SK-N-SH (cell line): ENCODE data around the gene RAB8A. TPM values are rescaled to one million over a fixed set of nuclear protein-coding genes. Genes with fewer than 3 reads are reported as not detected.

Source experiments
- CTCF ChIA-PET: fragments of 300-600, 350-600 bp; formaldehyde crosslinking; extraction: SDS; loops from one replicate; lab custom pipeline; 2021; lab: Yijun Ruan, JAX
- POLR2A ChIA-PET: fragments of 350-600 bp; sonication (Branson Sonifier 250); formaldehyde crosslinking; extraction: SDS; loops from one replicate; lab custom pipeline; 2020; ENCODE audit warnings: antibody characterized with exemption, inconsistent platforms; lab: Yijun Ruan, JAX
- DNase-seq: peaks from one replicate; pipeline ENCODE4 v3.0.0; 2012
- H2AFZ ChIP-seq: fragments of 200-600 bp; sonication (generic); 2 replicates; pipeline ENCODE4 v1.8.1; 2016; ENCODE audit warnings: antibody characterized with exemption, mild to moderate bottlenecking, low read depth
- H3F3A ChIP-seq: fragments of 200-600 bp; sonication (generic); replicated peaks from 2 replicates; pipeline ENCODE3; 2016; ENCODE audit warnings: antibody characterized with exemption, mild to moderate bottlenecking; ENCODE audit not compliant: insufficient read depth
- H3K27ac ChIP-seq, 2 experiments: fragments of 200-500 bp in 1 of 2; fragments of 200-600 bp in 1 of 2; sonication (Bioruptor generic) in 1 of 2; sonication (generic), shearing (Covaris generic) in 1 of 2; 2 replicates each; pipeline versions ENCODE4 v1.5.1 to v1.6.1; 2014 to 2016; ENCODE audit warnings: low read depth in 2 of 2, inconsistent platforms in 1 of 2, low read length in 1 of 2, mild to moderate bottlenecking in 1 of 2, mixed read lengths in 1 of 2
- H3K27me3 ChIP-seq: fragments of 200-600 bp; sonication (generic), shearing (Covaris generic); 2 replicates; pipeline ENCODE4 v1.6.1; 2016; ENCODE audit warnings: mixed run types; ENCODE audit not compliant: insufficient read depth
- H3K36me3 ChIP-seq, 2 experiments: fragments of 200-500 bp in 1 of 2; fragments of 200-600 bp in 1 of 2; sonication (Bioruptor generic) in 1 of 2; sonication (generic) in 1 of 2; replicated peaks in 1 of 2; 2 replicates each; pipeline versions ENCODE3 to v1.5.1; 2014 to 2016; ENCODE audit warnings: low read length in 1 of 2, mild to moderate bottlenecking in 1 of 2; ENCODE audit not compliant: insufficient read depth in 2 of 2, control insufficient read depth in 1 of 2
- H3K4me1 ChIP-seq, 2 experiments: fragments of 200-500 bp in 1 of 2; fragments of 200-600 bp in 1 of 2; sonication (Bioruptor generic) in 1 of 2; sonication (generic), shearing (Covaris generic) in 1 of 2; 2 replicates each; pipeline versions ENCODE4 v1.5.1 to v1.6.1; 2014 to 2016; ENCODE audit warnings: low read depth in 1 of 2, low read length in 1 of 2, mixed run types in 1 of 2; ENCODE audit not compliant: insufficient read depth in 2 of 2, control insufficient read depth in 1 of 2
- H3K4me2 ChIP-seq: fragments of 200-600 bp; sonication (generic), shearing (Covaris generic); 2 replicates; pipeline ENCODE4 v1.6.1; 2017; ENCODE audit warnings: mixed run types
- H3K4me3 ChIP-seq, 2 experiments: fragments of 200-500 bp in 1 of 2; fragments of 200-600 bp in 1 of 2; sonication (Bioruptor generic) in 1 of 2; sonication (generic), shearing (Covaris generic) in 1 of 2; 2 replicates each; pipeline versions ENCODE4 v1.5.1 to v1.8.1; 2014 to 2016; ENCODE audit warnings: low read depth in 2 of 2, inconsistent platforms in 1 of 2, low read length in 1 of 2, mild to moderate bottlenecking in 1 of 2, mixed read lengths in 1 of 2, moderate library complexity in 1 of 2
- H3K79me2 ChIP-seq: fragments of 200-600 bp; sonication (generic); 2 replicates; pipeline ENCODE4 v1.8.1; 2017; ENCODE audit warnings: mild to moderate bottlenecking; ENCODE audit not compliant: insufficient read depth
- H3K9ac ChIP-seq: fragments of 200-600 bp; sonication (generic); 2 replicates; pipeline ENCODE4 v1.6.1; 2017; ENCODE audit warnings: mixed run types
- H3K9me2 ChIP-seq: fragments of 200-600 bp; sonication (generic); 2 replicates; pipeline ENCODE4 v1.6.1; 2017; ENCODE audit warnings: mixed run types
- H3K9me3 ChIP-seq: fragments of 200-600 bp; sonication (generic); 2 replicates; pipeline ENCODE4 v1.6.1; 2017; ENCODE audit warnings: mixed run types, mild to moderate bottlenecking, moderate library complexity
- H4K20me1 ChIP-seq: fragments of 200-600 bp; sonication (generic); 2 replicates; pipeline ENCODE4 v1.6.1; 2017; ENCODE audit warnings: mild to moderate bottlenecking, mixed run types; ENCODE audit not compliant: insufficient read depth
- CHD2 ChIP-seq: fragments of 150-350 bp; IDR thresholded peaks from 2 replicates; pipeline ENCODE4 v1.6.1; 2018; ENCODE audit warnings: low read length; ENCODE audit not compliant: partially characterized antibody
- FOSL2 ChIP-seq: IDR thresholded peaks from 2 replicates; pipeline ENCODE4 v1.4.0; 2012; ENCODE audit warnings: low read depth, mild to moderate bottlenecking, moderate library complexity, borderline replicate concordance
- FOXM1 ChIP-seq: IDR thresholded peaks from 2 replicates; pipeline ENCODE4 v1.4.0; 2012; ENCODE audit warnings: low read depth, mild to moderate bottlenecking
- IRF3 ChIP-seq: fragments of 150-350 bp; IDR thresholded peaks from 2 replicates; pipeline ENCODE4 v1.6.1; 2016; ENCODE audit warnings: mild to moderate bottlenecking, low read depth, low read length
- POLR2AphosphoS5 ChIP-seq: IDR thresholded peaks from 2 replicates; pipeline ENCODE4 v1.6.1; 2012; ENCODE audit warnings: low read depth, low read length
- RAD21 ChIP-seq: IDR thresholded peaks from 2 replicates; pipeline ENCODE4 v1.6.1; 2012; ENCODE audit warnings: mild to moderate bottlenecking, low read length
- RXRA ChIP-seq: IDR thresholded peaks from 2 replicates; pipeline ENCODE4 v1.4.0; 2012; ENCODE audit warnings: low read depth, mild to moderate bottlenecking, borderline replicate concordance
- SIN3A ChIP-seq: IDR thresholded peaks from 2 replicates; pipeline ENCODE4 v1.6.1; 2012; ENCODE audit warnings: low read depth, mild to moderate bottlenecking, low read length, moderate library complexity, borderline replicate concordance
- TAF1 ChIP-seq: IDR thresholded peaks from 2 replicates; pipeline ENCODE4 v1.6.1; 2012; ENCODE audit warnings: low read depth, mild to moderate bottlenecking, low read length, moderate library complexity, borderline replicate concordance
- TCF12 ChIP-seq: IDR thresholded peaks from 2 replicates; pipeline ENCODE4 v1.4.0; 2012
- TEAD4 ChIP-seq: IDR thresholded peaks from 2 replicates; pipeline ENCODE4 v1.4.0; 2012; ENCODE audit warnings: mild to moderate bottlenecking, borderline replicate concordance; ENCODE audit not compliant: insufficient read depth
- WGBS: methylation state at CpG from one replicate; pipeline ENCODE4 v1.1.6; 2017; ENCODE audit warnings: low lambda C conversion rate; 5-methylcytosine and 5-hydroxymethylcytosine counted together
- polyA plus RNA-seq, 3 experiments: library from polyadenylated mRNA; depleted of rRNA; stranded (reverse); fragments of >200 nt; gene quantifications; 2 replicates each; pipeline ENCODE4 v1.2.3, GENCODE V29; 2012

The RAB8A gene
- polyA plus RNA-seq, 1 of the 3 experiments (the other 2 are of a cell fraction), result 55.2 TPM

- Histone ChIP-seq H3K4me2 (peak overlapping the region; percentile 99; the same call in 1 of the 2 replicates), H3K79me2 (peaks cover 33% of the 10 kb centered on the region), H3K9ac (peak overlapping the region; percentile 98; the same call in 1 of the 2 replicates), H3K9me2 (no peaks in the 10 kb centered on the region), H3K36me3 (peaks cover 0 to 20% of the 10 kb centered on the region in 2 experiments), H3K4me1 (peaks cover 12 to 14% of the 10 kb centered on the region in 2 experiments), H3K27ac (peak overlapping the region; percentile 99), H3K4me3 (peak overlapping the region; percentile 74 to 78), H3K9me3 (no peaks in the 10 kb centered on the region), H4K20me1 (peaks cover 8% of the 10 kb centered on the region), H3K27me3 (no peaks in the 10 kb centered on the region), H3F3A (peaks cover 46% of the 10 kb centered on the region), H2AFZ (peak overlapping the region; percentile 48)
- DNase-seq, result no peak
- ChIA-PET POLR2A (interaction anchor here (1.2 to 1.6 kb wide), 2 partner anchors 21 to 109 kb away, joined by 4 to 10 read pairs; partner anchors contain the start of gene FAM32A), CTCF (interaction anchor here (0.8 to 7.7 kb wide), 5 partner anchors 14 to 107 kb away, joined by 3 to 90 read pairs (median 24); partner anchors contain the start of gene RAB8A)
- TF ChIP-seq POLR2AphosphoS5, result no peak
- TF ChIP-seq SIN3A, result no peak
- no peak for TF ChIP-seq TEAD4
- TF ChIP-seq RXRA, result no peak
- no peak for TF ChIP-seq RAD21
- TF ChIP-seq TCF12, result no peak
- TF ChIP-seq FOSL2, result no peak
- TF ChIP-seq IRF3, result no peak
- no peak for TF ChIP-seq FOXM1
- 55% methylated on average over 15 of the region's 21 CpGs for WGBS
Measured at GRCh38 chr19:16075430-16076153, 36.1 kb upstream of the RAB8A start.

- Histone ChIP-seq H2AFZ (peak within 1 kb of the TSS; percentile 48), H3K4me3 (peak within 1 kb of the TSS; percentile 74 to 78), H3K36me3 (peaks cover 4 to 28% of the 10 kb centered on the region in 2 experiments), H3K9ac (peak within 1 kb of the TSS; percentile 98), H3K27ac (peak within 1 kb of the TSS; percentile 99), H3K4me1 (peaks cover 12 to 14% of the 10 kb centered on the region in 2 experiments), H3K9me3 (no peaks in the 10 kb centered on the region), H3K9me2 (no peaks in the 10 kb centered on the region)
- WGBS, result 5% methylated on average over 13 of the region's 101 CpGs
- DNase-seq, result peak; percentile 86
- ChIA-PET CTCF (interaction anchor here (1.8 to 7.7 kb wide), 5 partner anchors 14 to 106 kb away, joined by 4 to 90 read pairs (median 24); partner anchors contain the start of gene RAB8A), POLR2A (interaction anchor here (0.9 to 1.6 kb wide), 3 partner anchors 12 to 109 kb away, joined by 3 to 10 read pairs (median 4); partner anchors contain the start of gene FAM32A)
- TF ChIP-seq TAF1 (0 out of 2 replicates have a peak, but pooled peaks have one; percentile 63), RXRA (no peak), TEAD4 (no peak), POLR2AphosphoS5 (peak; percentile 67), TCF12 (no peak), CHD2 (peak; percentile 56)
- TF ChIP-seq, all 33 proteins: peak for 3
- Histone ChIP-seq H4K20me1 (peaks cover 16% of the 10 kb centered on the region), H3K4me2 (peak within 1 kb of the TSS; percentile 99), H3F3A (peaks cover 46% of the 10 kb centered on the region), H3K27me3 (no peaks in the 10 kb centered on the region), H3K79me2 (peaks cover 41% of the 10 kb centered on the region)
Measured at GRCh38 chr19:16076154-16076957, 35.3 kb upstream of the RAB8A start, which contains the start of gene TPM4. TSS of gene TPM4 (plus strand) at chr19:16076495. CDS start at chr19:16076566, 71 bp downstream.
